DMS153 (cell line): ENCODE data around the gene MBL2.

Source experiments
- DNase-seq: peaks from one replicate; lab custom pipeline; 2025; lab: John Stamatoyannopoulos, UW

Gene MBL2

DNA sequence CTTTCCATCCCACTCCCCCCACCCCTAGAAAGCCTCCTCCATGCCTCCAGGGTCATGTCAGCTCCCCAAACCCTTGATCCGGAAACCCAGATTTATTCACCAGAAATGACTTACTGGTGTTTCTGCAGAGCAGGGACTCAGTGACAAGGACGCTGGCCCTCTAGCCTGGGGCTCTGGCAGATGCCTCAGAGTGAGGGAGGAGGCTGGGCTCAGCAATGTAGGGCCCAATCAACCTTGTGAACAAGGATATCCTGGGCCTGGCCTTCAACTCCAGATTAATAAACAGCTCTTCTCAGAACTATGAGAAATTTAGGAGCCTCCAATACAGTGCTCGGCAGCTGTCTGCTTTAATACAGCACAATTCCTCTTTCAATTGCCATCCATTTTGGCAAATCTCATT, at the start of gene MBL2:
Gene MBL2, minus strand, starts transcription at position 162 of the 400 bp plus-strand sequence. CDS start 1,149 bp downstream, outside the sequence.
- DNase-seq, result no peak

DNA sequence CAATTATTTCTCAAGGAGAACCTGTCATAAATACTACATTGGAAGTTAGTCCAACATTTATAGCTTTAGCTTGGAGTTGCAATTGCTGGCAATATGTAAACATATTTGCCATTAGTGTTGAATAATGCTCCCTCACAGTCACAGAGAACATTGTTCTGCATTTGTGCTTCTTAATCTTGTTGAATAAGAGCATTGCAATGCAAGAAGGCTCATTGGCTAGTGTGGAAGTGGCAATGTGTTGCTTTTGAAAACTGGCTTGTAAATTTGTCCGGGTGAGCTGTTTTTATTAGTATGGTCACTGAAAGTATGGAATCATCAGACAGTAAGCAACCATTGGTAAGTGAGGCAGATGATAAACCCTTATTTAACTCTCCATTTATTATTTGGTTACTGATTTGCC, 47.7 kb upstream of the MBL2 start:
- DNase-seq, result no peak

DNA sequence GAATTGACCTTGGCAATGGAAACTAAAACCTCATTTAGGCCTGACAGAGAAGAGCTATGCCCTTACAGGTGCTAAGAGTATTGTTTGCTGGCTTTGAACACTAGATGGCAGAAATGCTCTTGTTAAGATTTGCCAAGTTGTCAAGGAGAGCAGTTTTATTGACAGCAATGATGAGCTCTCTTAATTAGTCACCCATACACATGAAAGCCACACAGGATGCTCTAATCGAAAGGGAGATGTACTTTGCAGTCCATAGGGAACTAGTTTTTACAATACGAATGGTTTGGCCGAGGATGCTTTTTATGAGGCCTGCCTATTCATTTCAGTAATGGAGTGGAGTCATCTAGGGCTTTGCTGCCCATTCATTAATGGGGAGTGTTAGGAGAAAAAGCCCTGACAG, 45.4 kb upstream of the MBL2 start:
- peak; percentile 32 for DNase-seq

DNA sequence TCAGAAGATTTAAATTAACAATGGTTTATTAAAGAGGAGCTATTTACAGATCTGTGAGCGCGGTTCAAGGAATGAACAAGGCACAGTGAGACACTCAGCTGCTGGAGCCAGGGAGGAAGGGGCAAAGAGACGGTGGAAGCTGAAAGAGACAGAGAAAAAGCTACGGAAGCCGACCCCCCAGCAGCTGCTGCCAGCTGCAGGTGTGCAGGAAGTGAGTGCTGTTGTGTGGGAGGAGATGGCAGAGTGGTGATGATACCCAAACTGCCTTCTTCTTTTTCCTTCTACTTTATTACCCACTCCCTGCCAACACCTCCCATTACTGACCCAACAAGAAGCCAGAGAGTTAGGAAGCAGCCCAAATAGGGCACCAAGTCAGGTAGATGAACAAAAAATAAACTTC, 41.9 kb upstream of the MBL2 start:
- no peak for DNase-seq

DNA sequence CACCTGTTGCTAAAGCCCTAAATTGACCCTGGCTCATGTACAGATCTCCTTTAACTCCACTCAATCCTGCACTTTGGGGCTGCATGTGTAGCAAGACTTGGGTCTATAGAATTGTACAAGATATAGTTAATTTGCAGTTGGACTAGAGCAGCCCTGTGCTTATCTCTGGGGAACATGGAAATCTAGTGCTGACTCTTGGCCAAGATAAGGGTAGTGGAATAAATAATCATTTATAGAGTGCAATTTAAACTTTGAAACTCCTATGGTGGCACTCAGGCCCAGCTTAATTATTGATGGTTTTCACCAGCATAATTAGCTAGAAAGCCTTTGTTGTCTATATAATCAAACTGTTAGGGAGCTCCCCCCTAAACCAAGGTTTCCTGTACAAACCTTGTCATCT, 39.2 kb upstream of the MBL2 start:
- DNase-seq, result no peak

DNA sequence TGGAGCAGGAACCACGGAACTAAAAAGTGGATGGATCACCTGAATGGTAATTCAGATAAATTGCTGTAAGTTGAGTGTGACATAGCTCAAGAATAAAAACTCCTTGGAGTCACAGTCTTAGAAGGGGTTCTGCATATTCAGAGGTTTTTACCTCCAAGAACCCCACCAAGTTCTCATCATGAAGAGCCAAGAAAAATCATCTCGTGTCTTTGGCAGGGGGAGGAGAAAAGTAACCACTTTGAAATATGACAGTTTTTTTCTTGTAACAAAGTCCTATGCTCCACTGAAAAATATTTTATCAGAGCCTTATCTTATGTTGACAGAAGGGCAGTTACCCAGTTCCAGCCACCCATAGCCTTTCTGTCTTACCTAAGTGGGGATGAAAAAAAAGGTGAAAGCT, 38.2 kb upstream of the MBL2 start:
- no peak for DNase-seq

DNA sequence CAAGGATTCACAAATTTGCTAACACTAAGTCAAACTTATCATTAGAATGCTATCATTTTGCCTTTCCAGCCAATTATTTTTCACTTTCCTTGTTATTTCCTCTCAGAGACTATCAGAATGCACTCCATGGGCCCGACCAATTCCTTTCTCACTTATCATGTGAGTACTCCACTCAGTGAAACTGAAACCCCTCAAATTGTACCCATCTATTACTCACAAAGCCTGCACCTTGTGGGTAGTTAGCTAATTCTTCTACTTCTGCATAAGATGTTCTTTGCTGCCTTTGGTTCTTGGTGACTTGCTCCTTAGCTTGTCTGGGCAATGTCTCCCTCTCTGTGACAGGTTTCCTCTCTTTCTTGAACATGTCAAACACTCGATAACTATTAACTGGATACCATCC, 35.2 kb upstream of the MBL2 start:
- no peak for DNase-seq

DNA sequence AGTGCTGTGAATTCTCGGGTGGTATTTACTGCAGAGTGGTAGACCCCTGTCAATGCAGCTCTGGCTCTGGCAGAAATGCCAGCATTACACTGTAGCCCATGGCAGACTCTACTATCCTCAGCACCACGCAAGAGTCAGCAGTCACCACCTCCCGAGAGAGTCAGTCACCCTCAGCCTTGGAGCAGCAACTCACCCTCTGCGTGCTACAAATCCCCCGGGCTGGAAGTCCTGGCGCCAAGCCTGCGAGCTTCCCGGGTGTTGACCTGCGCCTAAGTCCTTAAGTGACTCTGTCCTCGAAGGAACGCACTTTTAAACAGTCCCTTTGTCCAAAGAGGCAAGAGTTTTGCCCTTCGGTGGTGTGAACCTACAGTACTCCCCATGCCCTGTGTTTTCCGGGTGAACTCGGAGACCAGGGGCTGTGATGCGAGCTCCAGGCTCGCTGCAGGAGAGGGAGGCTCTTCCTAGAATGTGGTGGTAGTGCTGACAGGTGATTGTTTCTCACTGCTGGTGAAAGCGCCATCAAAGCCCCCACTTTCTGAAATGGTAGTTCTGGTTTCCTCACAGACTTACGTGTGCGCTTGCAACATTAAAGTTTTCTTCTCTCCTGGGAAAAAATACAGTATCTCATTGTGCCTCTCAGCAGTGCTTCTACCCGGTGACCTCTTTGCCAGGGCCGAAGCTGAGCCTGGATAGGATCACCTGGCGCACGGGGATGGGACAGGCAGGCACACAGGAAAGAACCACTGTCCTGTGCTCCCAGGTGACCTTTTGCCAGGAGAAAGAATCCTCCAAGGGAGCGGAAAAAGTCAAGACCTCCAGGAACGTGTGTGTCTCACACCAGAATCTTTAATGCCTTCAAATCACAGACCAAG, 33.1 kb upstream of the MBL2 start:
- no peak for DNase-seq

DNA sequence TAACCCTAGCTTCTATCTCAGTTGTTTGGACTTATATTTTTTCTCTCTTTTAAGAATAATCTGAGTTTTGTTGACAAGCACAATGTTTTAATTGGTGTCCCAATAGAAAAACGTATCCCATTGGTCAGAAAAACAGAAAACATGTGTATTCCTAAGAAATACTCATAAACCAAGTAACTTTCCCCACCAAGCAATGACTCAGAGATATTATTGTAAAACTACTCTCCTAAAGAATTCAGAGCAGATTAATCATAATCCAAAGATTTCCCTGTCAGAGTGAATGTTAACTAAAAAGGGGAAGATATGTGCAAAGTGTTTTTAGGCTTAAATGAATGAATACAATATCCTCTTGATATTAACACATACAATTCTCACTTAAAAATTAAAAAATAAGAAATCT, 29.4 kb upstream of the MBL2 start:
- DNase-seq, result no peak

DNA sequence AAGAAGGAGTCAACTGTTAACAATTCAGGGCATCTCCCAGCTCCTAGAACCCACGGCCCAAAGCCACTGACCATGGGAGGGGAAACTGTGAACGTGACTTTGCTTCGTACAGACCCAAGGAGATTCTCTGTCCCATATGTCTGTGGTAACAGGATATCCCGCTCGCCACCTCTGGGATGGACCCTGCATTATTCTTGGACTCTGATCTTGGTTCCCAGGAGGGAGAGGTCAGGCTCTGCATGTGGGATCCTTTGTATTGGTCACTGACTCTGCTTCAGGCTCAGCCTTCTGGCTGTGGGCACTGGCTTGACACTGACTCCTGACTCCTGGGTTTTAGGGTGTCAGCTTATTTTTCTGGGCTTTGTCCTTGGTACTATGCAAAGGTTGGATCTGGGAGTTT, 13.5 kb upstream of the MBL2 start:
- DNase-seq, result no peak

DNA sequence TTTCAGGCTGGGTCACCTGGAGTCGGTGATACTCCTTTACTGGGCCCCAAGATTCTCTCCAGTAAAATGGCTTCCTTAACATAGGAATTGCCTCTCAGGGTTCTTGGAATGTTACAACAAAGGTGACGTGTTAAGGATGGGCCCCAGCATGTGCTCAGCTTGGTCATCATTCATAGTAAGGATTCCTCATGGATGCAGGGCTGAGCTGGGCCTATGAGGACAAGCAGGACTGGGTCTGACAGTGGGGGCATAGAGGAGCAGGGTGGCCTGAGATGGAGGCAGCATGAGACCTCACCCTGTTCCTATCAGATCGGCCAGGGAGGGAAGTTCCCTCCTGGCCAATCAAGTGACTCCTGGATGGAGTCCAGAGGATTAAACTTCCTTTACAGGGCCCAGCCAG, 12.8 kb upstream of the MBL2 start:
- DNase-seq, result no peak

DNA sequence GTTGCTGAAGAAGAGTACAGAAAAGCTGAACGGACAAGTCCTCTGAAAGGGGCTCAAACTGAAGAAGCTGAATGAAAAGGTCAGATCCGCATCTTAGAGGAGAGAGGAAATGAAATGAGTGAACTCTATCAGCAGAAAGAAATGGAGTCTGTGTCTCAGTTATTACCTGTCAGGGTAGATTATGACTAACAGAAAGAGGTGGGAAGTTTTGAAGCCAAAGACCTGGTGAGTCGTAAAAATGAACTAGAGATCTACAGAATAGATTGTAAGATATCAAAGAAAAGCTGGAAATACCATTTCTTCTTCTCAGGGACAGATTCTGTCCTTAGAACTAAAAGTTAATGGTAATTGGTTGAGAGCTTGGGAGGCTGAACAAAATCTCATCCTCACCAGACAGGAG, 11.1 kb upstream of the MBL2 start:
- DNase-seq, result no peak

DNA sequence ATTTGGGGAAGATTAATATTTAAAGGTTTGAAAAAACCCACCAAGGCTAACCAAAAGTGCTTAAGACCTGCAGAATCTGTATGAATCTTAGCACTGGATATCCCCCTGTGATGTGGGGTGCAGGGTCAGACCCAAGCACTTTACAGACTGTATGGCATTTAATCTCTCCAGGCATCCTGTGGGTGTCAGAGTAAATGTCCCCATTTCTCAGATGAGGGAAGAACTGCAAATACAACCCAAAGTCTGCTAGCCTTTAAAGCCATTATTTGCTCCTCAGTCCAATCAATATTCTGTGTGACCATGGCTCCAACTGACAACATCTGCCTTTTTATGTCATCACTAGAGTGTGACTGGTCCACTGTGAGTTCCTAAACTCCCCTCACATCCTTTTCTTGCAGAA, 10.0 kb upstream of the MBL2 start:
- no peak for DNase-seq

DNA sequence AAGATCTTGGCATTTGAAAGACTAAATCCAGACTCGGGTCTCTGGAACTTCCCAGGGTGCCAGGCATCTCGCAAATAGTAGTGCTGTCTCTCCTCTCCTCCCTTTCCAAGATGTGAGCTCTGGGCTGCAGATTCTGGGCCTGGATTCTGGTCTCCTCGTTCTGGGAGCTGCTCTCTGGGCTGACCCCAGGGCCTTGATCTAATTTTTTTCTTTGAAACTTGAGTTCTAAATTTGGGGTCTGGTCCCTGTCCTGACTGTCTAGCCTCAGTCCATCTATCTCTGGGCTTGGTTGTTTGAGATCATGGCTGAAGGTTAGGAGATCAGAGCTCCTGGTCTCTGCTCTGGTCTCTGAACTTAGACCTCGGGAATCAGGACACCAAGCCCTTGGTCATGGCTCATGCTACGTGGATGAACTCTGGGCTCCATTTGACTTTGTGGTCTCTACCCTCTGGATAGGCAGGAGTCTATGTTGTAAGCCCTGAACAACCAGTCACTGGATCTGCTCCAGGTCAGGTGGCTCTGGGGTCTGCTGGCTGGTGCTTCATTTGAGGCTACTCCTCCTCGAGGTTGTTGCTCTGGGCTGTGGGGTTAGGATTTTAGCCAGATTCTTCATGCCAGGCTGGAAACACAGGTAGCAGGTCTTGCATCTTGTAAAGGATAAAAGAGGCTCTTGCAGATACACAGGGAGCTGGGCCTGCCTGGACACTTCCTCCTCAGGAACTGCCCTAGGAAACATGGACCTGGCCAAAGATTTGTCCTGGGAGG, 8.0 kb upstream of the MBL2 start:
- no peak for DNase-seq

DNA sequence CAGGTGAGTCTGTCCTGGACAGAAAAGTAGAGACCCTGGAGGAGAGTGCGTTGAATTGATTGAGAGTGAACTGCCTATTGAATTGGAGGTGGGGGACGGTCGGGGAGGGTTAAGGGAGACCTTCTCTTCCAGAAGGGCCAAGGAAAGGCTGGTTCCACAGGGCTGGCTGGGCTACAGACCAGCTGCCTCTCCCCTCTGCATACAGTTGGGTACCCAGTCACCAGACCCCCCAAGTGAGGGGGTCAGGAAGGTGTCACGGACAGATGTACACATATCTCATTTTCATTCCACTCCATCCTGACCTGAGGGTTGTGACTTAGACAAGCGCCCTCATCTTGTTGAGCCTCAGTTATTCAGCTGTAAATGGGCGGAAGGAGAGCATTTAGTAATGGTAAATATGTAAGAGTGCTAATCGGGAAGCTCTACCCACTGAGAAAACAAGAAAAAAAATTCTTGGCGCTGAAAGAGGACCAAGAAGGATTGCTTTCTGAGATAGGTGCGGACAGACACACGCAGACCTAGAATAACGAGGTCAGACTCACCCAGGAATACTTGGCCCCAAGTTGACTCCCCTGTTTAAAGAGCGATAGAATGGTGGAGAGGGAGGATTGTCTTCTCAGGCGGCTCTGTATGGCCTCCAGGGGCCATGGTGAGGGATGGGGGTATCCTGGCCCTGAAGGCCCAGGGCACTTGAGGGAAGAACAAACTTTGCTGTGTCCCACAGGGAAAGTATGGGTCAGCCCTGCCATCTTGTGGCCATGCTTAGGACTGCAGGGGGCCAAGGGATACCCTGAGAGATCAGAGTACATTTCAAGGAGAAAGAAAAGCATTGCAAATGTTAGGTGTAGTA, 7.2 kb upstream of the MBL2 start:
- DNase-seq, result no peak

DNA sequence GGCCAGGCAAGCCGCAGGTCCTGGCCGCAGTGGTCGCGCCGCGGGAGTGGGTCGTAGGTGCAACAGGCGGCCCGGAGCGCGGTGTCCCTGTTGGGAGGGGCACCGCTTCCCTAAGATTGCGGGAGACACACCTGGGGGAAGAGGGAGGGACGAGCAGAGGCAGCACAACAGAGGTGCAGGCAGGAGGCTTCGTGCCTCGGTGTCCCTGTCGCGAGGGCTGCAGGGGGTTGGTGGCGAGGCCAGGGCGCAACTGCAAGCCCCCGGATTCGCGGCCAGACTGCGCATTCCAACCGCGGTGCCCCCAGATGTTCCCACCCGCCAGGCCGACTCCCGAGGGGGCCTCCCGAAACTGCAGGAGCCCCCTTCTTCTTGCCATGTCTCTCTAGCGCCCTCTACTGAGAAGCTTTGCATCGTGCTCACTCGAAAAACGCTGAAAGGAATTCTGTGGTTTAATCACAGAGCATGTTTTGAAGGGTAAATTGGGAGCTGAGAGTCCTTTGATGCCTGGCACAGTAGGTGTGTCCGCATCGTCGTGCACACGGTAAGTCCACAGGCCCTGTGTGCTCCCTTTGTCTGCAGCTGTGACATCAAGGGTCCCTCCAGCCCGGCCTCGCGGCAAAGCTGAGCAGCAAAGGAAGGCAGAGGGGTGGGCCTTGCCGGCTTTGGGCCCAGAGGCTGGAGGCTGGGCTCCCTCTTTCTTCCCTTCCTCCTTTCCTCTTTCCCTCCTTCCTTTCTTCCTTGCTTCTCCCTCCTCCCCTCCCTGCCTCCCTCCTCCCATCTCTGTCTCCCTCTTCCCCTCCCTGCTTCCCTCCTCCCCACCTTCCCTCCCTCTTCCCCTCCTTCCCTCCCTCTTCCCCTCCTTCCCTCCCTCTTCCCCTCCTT, 6.2 kb upstream of the MBL2 start:
- no peak for DNase-seq

DNA sequence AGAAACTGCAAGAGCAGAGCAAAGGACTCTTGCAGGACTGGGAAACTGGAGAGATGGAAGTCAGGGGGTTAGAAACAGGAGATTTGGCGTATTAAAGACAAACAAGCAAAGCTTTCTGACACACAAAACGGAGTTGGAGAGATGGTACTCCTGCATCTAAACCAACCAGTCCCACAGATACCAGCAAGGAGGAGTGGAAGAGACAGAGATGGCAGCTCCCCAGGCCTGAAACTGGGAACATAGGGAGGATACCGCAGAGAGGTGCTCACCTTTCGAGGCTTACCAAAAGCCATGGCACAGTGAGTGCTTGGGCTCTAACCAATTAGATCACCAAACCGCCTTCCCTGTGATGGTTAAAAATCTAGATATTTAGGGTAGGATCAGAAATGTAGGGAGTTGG, 4.8 kb upstream of the MBL2 start:
- no peak for DNase-seq

DNA sequence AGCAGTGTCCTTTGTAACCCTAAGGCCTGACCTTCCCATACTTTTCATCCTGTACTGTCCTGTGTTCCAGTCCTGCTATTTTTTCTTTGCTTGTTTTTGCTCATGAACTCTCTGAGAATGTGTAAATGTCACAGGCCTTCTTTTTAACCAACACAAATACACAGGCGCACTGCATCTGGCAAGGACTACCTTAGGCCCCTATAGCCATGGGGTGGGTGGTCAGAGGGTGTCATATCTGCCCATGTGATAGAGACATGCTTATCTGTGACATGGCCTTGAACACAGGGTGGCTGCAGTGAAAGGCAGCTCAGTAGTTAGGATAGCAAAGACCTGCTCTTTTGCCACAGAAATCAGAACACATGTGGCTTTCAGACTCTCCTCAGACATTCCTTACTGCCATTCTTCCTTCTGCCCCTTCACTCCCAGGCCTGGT, 3.9 kb upstream of the MBL2 start:
- no peak for DNase-seq

DNA sequence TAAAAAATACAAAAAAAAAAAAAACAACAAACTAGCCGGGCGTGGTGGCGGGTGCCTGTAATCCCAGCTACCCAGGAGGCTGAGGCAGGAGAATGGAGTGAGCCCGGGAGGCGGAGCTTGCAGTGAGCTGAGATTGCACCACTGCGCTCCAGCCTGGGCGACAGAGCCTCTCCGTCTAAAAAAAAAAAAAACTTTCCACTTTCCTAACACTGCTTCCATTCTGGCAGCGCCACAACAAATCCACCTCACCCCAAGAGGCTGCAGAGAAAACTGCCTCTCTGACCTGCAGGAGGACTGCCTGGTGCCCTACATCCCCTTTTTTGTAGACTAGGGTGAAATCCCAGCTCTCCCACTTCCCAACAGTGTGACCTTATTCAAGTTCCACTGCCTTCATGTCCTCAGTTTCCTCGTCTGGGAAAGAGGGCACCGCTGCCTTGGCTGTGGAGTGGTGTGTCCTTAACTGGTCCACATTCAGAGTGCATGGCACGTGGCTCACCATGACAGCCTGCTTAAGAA, 2.6 kb upstream of the MBL2 start:
- no peak for DNase-seq

DNA sequence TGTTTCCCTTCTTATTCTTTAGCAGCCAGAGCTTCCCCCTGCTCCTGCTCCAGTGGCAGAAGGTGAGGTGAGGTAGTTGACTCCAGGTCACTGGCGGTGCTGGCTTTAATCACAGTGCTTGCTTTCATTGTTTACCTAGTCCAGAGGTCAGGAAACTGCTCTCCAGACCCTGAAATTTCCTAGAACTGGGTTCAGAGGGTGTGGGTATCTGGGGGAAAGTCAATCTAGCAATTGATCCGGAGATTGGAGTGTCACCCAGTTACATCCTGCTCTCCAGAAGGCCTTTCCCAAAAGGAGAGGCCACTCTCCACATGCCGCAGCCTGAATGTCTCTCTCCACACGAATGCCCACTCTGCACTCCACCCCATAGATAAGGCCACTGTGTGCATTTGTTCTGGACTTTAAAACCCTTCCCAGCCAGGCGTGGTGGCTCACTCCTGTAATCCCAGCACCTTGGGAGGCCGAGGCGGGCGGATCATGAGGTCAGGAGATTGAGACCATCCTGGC, 2.1 kb upstream of the MBL2 start:
- no peak for DNase-seq

DNA sequence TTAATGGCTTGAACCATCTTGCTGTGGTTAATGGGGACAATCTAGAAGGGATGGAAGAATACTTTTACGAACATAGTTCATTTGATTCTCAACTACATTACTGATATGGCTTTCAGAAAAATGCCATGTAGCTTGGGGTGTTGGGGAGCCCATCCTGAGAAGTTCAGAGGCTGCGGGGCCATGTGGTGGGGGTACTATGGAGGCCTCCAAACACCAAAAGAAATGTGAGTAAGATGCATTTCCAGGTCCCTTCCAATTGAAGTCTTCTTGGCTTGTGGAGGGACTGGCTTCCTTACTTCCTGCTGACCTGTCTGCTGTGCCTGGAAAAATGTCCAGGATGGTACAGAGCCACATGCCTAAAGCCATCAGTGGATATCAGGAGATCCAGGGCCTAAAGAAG, 1.6 kb upstream of the MBL2 start:
- no peak for DNase-seq
